ENCODE data around the gene SCP2D1. TPM values are rescaled to one million over a fixed set of nuclear protein-coding genes. Genes with fewer than 3 reads are reported as not detected.

Gene SCP2D1
- total RNA-seq, 1 donor from 2014 or later = not detected

DNA sequence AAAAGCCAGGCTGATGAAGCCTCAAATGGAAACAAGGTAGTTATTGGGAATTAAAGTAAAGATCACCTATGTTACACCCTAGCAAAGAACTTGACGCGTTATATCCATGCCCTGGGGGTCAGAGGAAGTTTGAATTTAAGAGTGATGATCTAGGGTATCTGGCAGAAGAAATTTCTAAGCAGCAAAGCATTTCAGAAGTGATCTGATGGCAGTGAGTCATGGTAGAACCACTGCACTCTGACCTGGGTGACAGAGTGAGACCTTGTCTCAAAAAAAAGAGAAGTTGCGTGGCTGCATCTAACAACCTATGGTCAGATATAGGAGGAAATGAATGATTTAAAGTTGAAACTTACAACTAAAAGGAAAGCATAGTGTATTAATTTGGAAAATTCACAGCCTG, 45.2 kb downstream of the SCP2D1 start:
- Mint-ChIP-seq H3K36me3 (ENCODE audit: low read depth) (no peaks in the 10 kb centered on the region), H3K4me3 (no peak overlapping the region), H3K4me1 (no peaks in the 10 kb centered on the region), H3K27me3 (peaks cover 3% of the 10 kb centered on the region), H3K27ac (no peak overlapping the region), H3K9me3 (peaks cover 11% of the 10 kb centered on the region)
- TF ChIP-seq, protein P1, sequence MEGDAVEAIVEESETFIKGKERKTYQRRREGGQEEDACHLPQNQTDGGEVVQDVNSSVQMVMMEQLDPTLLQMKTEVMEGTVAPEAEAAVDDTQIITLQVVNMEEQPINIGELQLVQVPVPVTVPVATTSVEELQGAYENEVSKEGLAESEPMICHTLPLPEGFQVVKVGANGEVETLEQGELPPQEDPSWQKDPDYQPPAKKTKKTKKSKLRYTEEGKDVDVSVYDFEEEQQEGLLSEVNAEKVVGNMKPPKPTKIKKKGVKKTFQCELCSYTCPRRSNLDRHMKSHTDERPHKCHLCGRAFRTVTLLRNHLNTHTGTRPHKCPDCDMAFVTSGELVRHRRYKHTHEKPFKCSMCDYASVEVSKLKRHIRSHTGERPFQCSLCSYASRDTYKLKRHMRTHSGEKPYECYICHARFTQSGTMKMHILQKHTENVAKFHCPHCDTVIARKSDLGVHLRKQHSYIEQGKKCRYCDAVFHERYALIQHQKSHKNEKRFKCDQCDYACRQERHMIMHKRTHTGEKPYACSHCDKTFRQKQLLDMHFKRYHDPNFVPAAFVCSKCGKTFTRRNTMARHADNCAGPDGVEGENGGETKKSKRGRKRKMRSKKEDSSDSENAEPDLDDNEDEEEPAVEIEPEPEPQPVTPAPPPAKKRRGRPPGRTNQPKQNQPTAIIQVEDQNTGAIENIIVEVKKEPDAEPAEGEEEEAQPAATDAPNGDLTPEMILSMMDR (IDR thresholded peaks at IDR 0.05) = no peak
- ATAC-seq (ENCODE audit: low read depth) = no peak
- POLR2A ChIA-PET = no interaction called here
- CTCF ChIA-PET = no interaction called here
- intact Hi-C loops (cut with micrococcal nuclease) = no loop called here
- no peak for DNase-seq

Other genes with a start within 250 kb of the SCP2D1 start
- gene SMIM26, start 246.4 kb upstream of the SCP2D1 start, total RNA-seq = 48.9 and 51.7 TPM in 2 replicates
- 26.3 and 27.5 TPM in 2 replicates for gene DTD1, start 225.7 kb upstream of the SCP2D1 start, total RNA-seq